ENCODE results near the gene MORN5.

DNA sequence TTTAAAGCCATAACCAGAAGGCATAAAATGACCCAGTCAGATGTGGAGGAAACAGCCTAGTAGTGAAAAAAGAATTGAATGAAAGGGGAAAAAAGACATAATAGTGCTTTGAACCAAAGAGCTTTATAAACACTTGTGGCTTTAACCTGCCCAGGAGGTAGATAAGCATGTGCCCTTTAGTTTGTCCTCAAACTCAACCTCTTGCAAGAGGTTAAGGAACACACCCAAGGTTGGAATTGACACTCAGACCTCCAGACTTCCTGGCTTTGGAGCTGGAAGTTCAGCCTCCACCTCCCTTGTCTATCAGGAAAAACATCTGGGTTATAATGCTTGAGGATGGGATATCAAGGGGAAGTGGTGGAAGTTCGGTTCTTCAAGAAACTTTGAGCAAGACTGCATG is 16.4 kb upstream of the MORN5 start:
- TF ChIP-seq EZH2 (IDR thresholded peaks at IDR 0.05; ENCODE audit: borderline replicate concordance, insufficient read depth, low read depth, low read length, poor library complexity, severe bottlenecking): no peak
- TF ChIP-seq, protein P1, sequence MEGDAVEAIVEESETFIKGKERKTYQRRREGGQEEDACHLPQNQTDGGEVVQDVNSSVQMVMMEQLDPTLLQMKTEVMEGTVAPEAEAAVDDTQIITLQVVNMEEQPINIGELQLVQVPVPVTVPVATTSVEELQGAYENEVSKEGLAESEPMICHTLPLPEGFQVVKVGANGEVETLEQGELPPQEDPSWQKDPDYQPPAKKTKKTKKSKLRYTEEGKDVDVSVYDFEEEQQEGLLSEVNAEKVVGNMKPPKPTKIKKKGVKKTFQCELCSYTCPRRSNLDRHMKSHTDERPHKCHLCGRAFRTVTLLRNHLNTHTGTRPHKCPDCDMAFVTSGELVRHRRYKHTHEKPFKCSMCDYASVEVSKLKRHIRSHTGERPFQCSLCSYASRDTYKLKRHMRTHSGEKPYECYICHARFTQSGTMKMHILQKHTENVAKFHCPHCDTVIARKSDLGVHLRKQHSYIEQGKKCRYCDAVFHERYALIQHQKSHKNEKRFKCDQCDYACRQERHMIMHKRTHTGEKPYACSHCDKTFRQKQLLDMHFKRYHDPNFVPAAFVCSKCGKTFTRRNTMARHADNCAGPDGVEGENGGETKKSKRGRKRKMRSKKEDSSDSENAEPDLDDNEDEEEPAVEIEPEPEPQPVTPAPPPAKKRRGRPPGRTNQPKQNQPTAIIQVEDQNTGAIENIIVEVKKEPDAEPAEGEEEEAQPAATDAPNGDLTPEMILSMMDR (IDR thresholded peaks at IDR 0.05): no peak
